ENCODE measurements around the gene EXOSC10. TPM values are rescaled to one million over a fixed set of nuclear protein-coding genes. Genes with fewer than 3 reads are reported as not detected.
"Not testable (repeated sequence)": the region's sequence is repeated elsewhere in the genome, so short reads cannot be mapped to it uniquely, and the experiment has no call there.

EXOSC10 gene
- total RNA-seq, 2 donors from 2014 or later: 20.5 to 22.0 TPM

GRCh38 chr1:11080931-11081330 is 18.7 kb downstream of the EXOSC10 start:
- H3K27ac ChIP-seq: no peak overlapping the region
- H3K27me3 ChIP-seq: no peaks in the 10 kb centered on the region
- TF ChIP-seq CTCF (IDR thresholded peaks at IDR 0.05): no peak
- no peak for DNase-seq (ENCODE audit: low spot score)
- H3K9me3 ChIP-seq: no peaks in the 10 kb centered on the region
- H3K4me1 ChIP-seq: no peaks in the 10 kb centered on the region
- H3K4me3 ChIP-seq: no peak overlapping the region
- peaks cover 57% of the 10 kb centered on the region for H3K36me3 ChIP-seq

GRCh38 chr1:11078631-11079030 is 21.0 kb downstream of the EXOSC10 start:
- Histone ChIP-seq H3K36me3 (peaks cover 79% of the 10 kb centered on the region), H3K4me1 (no peaks in the 10 kb centered on the region), H3K27me3 (no peaks in the 10 kb centered on the region), H3K9me3 (no peaks in the 10 kb centered on the region), H3K27ac (no peak overlapping the region), H3K4me3 (no peak overlapping the region)
- no peak for TF ChIP-seq CTCF (IDR thresholded peaks at IDR 0.05)
- no peak for DNase-seq (ENCODE audit: low spot score)

DNA sequence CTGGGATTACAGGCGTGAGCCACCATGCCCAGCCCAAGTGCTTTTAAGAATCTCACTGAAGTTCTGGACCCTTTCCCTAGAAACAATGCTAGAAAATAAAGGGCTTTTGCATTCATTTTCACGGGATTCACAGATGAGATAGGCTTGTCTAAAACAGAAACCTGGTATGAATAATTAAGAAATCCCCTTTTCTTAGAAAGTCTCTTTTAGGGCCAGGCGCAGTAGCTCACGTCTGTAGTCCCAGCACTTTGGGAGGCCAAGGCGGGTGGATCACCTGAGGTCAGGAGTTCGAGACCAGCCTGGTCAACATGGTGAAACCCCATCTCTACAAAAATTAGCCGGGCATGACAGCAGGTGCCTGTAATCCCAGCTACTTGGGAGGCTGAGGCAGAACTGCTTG is 26.3 kb downstream of the EXOSC10 start:
- not testable (repeated sequence) for H3K4me1 ChIP-seq; H3K4me3 ChIP-seq; H3K27ac ChIP-seq; H3K9me3 ChIP-seq; DNase-seq (ENCODE audit: low spot score); H3K27me3 ChIP-seq
- H3K36me3 ChIP-seq: peaks cover 93% of the 10 kb centered on the region

DNA sequence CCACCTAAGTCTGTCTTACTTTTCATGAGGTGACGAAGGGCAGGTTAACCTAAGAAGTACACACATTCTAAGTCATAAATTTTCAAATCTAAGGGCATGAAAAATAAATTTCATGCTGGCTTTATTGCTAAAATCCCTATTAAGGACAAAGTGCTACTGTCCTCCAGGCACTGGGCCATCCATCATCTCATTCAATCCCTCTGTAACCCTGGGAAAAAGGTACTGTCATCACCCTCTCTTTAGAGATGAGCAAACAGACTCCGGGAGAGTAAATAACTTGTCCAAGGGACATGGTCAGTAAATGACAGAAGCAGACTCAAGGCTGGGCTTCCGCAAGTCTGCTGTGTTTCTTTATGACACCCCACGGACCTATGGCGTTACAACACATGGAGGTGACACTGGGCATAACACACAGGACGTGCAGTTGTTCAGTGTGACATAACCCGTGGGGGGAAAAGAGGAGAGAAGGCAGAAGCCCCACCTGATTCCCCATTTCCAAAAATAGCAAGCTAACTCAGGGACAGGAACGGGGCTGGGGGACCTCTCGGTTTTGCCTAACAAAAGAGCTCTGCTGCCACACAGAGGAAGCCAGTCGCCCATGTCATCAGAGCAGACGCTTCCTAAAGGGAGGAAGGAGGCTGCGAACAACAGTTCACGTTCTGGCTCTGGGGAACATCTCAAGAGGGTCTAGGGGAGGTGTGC is 27.3 kb downstream of the EXOSC10 start:
- DNase-seq (ENCODE audit: low spot score): no peak
- Histone ChIP-seq H3K27me3 (no peaks in the 10 kb centered on the region), H3K9me3 (no peaks in the 10 kb centered on the region), H3K4me3 (no peak overlapping the region), H3K4me1 (no peaks in the 10 kb centered on the region), H3K27ac (no peak overlapping the region), H3K36me3 (peaks cover 96% of the 10 kb centered on the region)
- no peak for TF ChIP-seq CTCF (IDR thresholded peaks at IDR 0.05)

DNA sequence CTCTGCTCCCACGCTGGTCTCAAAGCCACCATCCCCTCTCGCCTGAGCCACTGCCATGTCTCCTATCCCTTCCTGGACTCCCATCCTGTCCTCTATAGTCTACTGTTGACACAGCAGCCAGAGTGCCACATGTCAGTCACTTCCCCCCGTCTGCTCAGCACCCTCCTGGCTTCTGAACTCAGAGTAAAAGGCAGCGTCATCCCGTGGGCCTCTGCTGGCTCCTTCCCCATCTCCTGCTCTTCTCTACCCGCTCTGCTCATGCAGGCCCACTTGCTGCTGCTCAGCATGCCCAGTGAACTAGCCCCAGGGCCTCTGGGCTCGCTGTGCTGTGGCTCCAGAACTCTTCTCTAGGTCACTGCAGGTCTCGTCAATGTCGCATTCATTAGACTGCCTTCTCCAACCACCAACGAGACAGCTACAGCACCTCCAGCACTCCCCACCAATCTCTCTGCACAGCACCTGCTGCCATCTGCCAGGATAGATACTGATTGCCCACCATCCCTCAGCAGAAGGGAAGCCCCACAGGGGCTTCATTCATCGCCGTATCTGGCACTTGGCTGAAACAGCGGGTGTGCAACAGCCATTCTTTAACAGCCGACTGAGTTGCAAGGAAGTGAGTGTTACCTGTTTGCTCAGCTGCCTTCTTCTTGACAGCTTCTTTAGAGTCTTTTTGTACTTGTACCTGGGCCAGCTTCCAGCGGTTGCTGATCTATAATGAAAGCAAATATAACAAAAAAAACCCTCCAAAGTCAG is 28.0 kb downstream of the EXOSC10 start:
- TF ChIP-seq CTCF (IDR thresholded peaks at IDR 0.05): no peak
- no peak overlapping the region for H3K27ac ChIP-seq
- H3K4me3 ChIP-seq: no peak overlapping the region
- peaks cover 97% of the 10 kb centered on the region for H3K36me3 ChIP-seq
- no peaks in the 10 kb centered on the region for H3K9me3 ChIP-seq
- no peak for DNase-seq (ENCODE audit: low spot score)
- no peaks in the 10 kb centered on the region for H3K27me3 ChIP-seq
- H3K4me1 ChIP-seq: no peaks in the 10 kb centered on the region

DNA sequence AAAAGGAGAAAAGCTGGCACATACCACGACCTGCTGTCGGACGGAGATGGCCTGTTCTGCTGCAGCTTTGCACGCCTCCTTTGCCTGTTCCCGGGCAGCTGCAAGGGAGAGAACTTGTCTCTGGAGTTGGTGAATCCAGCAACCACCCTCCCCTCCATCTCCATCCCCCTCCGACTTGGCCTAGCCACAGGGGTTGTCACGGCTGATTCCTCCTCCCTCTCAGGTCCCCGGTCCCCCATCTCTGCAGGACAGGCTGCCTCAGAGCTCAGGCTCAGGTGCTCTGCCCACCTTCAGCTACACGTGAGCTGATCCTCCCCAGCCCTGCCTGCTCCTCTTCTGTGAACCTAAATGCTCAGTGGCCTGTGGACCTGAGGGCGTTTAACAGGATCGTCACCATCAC is 28.8 kb downstream of the EXOSC10 start:
- no peak for DNase-seq (ENCODE audit: low spot score)
- Histone ChIP-seq H3K4me3 (no peak overlapping the region), H3K27ac (no peak overlapping the region), H3K27me3 (no peaks in the 10 kb centered on the region), H3K9me3 (no peaks in the 10 kb centered on the region), H3K4me1 (no peaks in the 10 kb centered on the region), H3K36me3 (peaks cover 97% of the 10 kb centered on the region)
- TF ChIP-seq CTCF (IDR thresholded peaks at IDR 0.05): no peak

All from right atrium auricular region (tissue), 2 donors.